ENCODE measurements around the gene BUD13.

The BUD13 gene

DNA sequence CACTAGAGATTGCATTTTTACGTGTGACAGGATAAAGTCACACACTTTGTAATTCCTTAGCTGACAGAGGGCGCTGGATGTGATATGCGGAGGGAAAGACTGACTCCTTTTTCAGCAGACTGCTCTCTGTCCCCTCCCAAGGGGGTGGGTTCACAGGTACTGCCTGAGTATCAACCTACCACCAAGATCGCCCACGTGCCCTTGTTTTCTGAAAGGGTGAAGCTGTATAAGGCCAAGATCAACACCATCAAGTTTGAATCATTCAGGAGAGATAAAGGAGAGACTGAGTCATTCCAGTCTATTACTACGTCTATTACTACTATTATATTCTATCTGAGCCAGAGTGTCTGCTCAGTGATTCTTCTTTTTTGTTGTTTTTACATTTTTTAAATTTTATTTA is 30.7 kb downstream of the BUD13 start:
- DNase-seq: no peak

DNA sequence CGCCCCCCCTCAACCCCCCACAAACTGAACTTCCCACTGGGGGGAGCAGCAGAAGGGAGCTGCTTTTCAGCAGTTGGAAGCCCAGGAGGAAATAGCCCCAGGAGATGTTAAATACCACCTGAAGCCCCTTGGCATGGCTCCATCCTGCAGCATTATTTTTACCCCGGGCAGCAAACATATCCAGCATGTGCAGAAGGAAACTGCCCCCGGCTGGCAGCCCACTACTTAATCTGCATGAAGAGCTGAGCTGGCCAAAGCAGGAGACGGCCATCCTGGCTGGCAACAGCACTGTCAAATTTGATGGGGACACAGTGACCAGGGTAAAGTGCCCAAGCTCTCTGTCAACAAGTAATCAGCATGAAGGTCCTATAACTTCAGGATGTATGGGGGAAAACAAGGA is 32.0 kb downstream of the BUD13 start:
- no peak for DNase-seq

DNA sequence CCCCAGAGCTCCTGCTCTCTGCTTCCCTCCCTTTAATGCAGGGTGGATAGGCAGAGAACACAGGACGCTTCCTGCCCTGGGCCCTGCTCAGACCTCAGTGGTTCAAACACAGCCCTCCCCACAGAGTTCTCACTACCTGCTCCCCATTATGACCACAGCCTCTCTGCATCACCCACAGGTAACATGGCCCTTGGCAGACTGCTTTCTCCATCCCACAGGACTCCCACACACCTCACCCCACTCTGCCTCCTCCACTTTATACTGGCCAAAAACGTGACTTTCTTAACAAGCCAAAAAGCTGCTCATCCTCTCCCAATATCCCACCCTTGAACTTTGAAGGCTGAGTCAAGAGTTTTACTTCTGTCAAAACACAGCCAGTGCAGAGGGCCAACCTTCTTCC is 33.8 kb downstream of the BUD13 start:
- no peak for DNase-seq

DNA sequence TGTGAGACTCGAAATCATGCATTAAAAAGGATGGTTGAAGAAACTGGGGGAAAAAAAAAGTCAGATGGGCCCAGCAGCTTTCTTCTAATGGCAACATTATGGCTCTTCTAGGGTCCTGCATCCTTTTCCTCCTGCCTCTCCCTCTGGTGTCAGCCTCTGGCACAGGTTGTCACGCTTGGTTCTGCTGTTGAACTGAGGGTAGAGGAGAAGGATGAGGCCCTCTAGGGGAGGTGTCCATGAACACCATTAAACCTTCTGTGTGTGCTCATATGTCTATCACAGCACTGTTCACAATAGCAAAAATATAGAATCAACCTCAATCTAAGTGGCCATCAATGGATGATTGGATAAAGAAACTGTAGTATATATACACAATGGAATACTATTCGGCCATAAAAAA is 36.0 kb downstream of the BUD13 start:
- no peak for DNase-seq

DNA sequence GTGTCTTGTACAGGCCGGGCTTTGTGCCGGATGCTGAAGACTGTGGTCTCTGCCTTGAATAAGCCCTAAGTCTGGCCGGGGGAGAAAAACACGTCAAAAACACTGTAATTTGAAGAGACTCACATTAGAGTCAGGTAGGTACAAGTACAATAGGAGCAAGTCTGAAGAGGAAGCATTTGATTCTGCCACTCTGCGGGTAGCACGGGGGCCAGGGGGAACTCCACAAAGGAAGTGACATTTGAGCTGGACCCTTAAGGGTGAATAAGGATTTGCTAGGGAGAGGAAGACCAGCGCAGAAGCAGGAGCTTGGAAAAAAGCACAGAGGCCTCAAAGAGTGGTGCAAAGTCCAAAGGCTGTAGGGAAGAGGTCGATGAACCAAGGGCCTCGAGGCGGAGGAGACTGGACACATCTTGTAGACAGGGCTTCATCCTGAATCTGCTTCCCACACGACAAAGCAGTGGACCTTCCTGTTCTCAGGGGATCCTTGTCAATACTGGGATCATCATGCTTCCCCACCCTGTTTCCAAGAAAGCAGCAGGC is 38.7 kb downstream of the BUD13 start:
- no peak for DNase-seq

DNA sequence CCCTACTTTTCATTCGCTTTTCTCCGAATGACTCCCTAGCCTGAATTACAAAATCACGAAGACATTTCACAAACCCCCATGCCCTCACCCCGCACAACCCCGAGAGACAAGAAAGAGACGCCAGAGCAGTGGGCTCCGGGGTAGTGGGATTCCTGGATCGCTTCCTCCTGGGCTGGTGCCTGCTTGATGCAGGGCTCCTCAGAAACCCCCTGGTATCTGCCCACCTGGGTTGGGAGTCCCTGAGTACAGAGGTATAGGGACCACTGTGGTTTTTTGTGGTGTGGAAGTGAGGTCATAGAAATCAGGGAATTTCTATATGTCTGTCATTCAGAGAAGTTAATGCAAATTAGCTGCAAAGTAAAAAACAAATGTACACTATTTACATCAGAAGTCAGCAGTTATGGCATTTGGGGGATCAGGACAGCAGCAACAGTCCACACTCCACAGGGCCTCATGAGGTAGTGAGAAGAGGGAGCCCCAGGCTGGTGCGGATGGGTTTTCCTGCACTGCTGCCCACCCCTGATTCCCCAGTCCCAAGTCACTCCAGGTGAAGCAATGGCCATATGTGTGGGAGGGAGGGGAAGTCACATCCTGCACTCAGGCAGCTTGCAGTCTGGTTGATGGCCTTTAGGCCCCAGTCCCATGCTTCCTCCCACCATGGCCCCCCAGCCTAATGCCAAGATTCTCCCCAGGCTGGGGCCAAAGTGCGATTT is 39.6 kb downstream of the BUD13 start:
- DNase-seq: no peak

DNA sequence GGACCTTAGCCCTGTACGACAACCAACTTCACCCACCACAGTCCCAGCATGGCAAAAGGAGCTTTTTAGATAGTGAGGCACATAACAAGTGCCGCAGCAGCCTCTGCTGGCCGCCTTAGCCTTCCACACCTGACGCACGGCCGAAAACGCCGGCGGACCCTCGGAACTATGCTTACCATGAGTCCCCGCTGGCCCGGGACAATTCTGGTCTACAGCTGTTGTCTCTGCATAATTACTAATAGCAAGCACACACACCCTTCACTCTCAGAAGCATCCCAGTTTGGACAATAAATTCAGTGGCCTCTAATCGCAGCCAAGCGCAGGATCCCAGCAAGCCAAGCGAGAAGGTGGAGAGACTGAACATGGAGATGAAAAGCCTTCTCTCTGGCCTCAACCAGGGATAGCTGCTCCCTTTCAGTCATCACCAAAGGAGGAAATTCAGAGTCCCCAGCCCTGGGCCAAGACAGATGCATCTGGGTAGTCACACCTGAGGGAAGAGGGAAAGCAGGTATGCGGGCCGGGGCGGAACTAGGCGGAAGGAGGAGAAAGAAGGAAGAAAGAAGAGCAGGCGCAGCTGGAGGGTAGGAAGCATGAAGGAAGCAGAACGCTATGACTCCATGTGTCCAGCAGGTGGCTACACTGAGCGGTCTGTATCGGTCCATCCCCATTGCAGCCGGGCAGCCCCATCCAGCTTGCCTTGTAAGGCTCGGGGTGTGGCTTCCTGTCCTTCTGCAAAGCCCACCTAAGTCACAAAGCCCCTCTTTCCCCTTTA is 40.3 kb downstream of the BUD13 start:
- DNase-seq: peak; percentile 68 to 75

DNA sequence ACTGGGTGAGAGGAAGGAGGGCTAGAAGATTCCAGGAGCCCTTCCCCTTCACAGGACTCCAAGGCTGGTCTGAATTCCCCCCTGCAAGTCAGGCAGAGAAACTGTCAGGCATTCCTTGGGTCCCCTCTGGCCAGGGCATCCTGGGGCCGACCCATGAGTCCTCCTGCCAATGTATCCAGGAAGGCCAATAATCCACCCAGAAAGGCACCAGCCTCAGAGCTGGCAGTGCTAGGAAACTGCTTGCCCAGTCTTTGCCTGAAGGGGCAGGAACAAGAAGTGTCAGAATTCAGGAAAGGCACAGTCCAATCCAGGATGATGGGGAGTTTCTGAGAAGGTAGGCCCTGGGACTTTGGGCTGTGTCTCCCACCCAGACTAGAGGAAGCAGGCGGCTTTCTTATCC is 41.0 kb downstream of the BUD13 start:
- DNase-seq: no peak

DNA sequence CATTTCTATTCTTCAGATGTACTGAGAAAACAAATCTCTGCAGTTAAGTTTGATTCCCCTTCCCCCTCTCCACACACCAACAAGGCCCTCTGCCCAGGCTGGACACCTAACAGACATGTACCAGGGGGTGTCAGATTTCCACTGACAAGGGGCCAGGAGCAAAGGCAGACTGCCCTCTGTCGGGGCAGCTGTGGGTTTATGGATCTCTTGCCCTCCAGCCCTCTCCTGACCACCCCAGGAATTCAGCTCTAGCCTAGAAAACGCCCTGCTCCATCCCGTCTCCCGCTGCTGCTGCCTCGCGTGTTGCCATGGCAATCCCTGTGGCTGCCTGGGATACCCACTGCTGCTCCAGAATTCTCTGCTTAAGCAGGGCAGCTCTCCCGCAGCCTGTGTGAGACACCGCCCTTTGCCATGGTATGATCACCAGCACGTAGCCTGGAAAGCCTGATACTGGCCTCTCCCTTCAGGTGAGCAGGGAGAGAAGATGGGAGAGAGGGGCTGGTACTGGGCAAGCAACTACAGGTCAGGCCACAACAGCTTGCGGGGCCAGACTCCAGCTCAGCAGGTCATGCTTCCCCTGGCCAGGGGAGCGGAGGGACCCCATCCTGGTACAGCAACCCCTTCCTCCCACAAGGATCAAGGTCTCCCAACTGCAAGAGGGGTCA is 41.6 kb downstream of the BUD13 start:
- no peak for DNase-seq

DNA sequence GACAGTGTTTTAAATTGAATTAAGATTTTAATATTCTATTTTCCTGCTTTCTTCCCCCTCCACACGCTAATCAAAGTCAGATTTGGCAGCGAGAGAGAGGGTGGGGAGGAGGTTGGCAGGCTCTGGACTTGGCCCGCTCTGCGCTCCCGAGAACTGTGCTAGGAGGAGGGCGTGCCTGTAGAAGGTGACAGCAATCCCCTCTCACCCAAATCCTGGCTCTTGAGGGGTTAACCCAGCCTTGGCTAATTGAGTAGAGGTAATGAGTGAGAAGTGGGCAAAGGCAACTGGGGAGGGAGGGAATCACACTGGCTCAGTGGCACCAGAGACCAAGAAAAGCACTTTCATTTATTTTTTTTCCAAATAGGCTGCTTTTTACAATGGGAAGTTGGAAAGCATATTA is 42.2 kb downstream of the BUD13 start:
- no peak for DNase-seq

DNA sequence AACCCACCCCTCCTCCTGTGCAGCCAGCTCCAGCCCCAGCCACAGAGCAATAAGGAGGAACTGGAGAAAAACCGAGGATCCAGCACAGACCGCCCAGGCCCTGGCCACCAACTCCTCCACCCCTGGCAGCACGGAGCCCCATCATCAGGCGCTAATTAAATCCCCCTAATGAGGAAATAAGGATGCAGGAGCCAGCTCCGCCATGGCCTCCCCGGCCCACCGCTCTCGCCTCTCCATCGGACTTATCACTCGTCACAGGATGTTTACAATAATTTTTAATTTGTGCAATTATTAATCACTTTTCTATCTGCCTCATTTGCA is 42.6 kb downstream of the BUD13 start:
- DNase-seq: no peak

DNA sequence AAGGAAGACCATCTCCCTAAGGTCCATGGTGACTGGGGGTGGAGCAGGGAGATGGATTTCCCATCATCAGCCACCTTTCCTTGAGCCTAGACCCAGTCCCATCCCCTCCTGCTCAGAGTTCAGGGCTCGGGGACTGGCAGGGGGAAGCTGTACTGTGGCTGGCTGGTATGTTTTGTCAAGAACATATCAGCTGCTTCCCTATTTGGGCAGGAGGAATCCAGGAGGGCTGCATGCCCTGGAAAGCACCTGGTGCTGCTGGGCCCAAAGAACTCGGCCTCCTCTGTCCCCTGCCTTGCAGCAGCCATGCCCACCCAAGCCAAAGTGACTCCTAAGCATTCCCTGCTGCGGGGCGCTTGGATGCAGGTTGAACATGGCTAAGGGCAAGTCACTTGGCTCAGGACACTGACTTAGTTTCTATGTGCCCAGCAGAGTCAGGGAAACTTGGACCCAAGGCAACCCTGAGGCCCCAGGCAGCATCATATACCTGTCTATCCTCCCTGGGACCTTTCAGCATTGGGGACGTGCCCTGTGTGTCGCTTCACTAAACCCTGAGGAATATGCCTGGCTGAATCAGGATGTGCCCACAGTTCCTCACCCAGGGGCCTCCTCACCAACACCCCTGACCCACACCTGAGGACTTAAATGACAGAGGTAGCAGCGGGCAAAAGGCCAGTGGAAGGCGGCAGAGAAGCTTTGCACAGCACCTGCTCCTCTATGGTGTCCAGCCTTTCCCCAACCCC is 43.1 kb downstream of the BUD13 start:
- no peak for DNase-seq

DNA sequence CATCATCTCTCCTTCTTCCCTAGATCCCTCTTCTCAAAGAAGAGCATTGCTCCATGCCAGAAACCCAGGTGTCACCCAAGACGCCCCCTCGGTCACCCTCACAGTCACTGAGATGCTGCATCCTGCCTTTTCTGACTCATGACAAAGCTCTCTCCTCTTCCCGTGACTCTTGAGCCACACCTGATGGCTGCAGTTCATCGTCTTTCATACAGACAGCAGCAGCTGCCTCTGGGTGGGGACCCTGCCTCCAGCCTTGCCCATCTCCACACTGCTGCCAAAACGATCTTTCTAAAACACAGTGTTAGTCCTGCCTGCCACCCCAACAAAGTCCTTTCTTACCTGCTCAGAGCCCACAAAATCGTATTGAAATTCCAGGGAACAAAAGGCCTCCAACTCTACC is 44.8 kb downstream of the BUD13 start:
- DNase-seq: no peak

DNA sequence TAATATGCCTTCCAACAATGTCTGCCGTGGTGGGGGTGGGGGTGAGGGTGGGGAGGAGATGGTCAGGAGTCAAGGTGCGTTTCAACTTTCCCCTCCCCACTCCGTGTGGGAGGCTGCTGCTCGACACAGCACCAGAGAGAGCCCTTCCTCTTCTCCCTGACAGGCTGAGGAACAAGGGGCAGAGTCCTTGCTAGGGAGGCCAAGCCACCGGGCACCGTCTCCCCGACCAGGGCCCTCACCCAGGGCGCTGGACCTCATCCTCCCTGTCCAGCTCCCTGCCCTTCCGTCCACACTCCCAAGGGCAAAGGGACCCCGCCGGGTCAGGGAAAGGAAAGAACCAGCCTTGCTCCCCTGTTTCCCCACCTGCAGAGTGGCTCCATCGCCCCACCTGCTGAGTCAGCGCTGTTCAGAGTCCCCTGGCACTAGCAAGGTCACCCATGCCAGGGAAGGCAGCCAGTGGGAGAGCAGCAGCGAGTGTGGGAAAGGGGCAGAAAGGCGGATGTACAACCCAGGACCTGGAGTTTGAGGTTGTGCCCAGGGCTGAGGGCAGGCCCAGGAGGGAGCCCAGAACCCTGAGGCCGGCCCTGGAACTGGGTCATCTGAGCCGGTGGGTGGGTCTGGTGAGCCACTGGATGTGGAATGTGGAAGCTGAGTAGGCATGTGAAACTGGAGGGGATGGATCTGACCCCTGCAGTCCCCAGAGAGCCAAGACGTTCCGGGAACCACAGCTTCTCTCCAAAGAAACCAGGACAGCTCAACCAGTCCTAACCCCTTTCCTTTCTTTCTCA is 47.2 kb downstream of the BUD13 start:
- no peak for DNase-seq

DNA sequence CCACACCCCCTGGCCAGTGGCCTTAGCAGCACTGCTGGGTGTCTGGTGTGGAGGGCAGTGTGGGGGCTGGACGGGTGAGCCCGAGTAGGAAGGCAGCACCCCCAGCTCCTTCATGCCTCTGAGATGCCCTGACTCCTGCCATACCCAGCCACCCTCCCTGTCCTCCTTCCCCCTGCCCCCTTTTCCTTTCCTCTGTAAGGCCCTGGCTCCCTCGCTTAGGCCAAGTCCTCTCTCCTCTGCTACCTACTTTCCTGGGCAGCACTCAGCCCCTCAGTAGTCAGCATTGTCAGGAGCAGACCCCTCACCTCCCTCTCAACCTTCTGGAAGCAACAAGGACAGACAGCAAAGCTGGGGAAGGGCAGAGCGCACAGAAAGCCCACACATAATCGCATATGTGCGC is 48.0 kb downstream of the BUD13 start:
- no peak for DNase-seq

DNA sequence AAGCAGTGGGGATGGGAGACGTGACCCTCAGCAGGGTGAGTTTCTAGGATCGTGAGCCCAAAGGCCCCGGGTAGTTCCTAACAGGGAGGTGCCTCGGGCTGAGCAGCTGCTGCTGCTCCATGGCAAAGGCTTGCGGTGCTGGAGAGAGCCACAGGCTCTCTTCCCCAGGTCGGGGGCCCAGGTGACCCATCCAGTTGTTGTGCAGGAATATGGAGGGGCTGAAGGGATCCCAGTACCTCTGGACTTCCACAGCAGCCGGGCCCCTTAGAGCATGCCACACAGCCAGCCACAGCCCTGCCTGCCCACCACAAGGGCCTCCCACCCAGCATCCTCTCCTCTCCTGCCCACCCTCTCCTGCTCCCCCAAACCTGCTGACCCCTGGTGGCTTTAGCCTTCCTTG is 49.3 kb downstream of the BUD13 start:
- DNase-seq: no peak

DNA sequence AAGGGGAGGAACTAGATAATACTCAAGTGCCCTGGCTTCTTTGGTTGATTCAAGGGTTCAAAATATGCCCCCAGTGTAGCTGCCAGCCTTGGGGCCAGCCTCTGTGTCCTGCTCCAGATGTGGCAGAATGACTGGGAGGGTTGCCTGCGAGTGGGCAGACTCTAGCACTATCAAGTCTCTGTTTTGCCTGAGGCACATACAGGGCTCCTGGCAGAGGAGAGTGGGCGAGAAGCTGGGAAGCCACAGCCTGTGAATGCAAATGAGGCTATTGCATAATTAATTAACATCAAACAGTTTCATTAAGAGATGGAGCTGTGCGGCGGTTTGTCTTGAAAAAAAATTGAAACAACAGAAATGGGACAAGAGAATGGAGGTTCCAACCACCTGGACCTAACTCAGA is 50.8 kb downstream of the BUD13 start:
- no peak for DNase-seq

DNA sequence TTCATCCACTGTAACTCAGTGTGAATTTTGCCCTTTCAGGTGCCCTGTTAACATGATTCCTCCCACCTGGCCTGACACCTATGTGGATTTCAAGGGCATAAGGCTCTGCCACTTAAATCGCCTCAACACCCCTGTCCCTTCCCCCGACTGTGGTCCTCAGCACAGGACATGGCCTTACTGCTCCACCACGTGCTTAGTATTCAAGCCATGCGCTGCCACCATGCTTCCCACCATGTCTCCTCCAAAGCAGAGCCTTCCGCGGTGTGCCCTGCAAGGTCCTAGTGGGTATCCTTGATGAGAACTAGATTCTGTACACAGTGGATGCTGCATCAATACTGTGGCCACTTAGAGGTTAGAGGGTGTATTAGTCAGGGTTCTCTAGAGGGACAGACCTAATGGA is 51.9 kb downstream of the BUD13 start:
- DNase-seq: no peak

DNA sequence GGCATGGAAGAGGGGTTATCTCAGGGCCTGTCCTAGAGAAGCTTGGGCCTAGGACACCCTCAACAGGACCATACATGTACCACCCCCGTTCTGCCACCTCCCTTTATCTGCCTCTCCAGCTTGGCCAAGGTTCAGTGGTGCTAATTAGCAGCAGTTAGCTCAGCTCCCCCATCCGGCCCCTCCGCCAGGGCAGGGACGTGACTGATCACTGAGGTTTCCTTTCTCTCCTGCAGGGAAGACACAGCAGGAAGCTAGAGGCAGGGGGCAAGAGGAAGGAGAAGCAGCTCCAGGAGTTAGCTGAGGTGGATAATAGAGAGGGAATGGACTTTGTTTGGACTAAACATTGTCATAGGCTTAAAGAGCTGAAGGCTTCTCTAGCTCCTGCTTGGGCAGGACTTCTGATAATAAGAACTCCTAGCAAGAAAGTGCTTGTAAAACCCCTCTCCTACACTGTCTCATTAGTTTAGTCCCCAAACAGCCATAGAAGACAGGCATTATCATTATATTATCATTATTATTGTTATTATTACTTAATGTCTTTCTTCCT is 53.8 kb downstream of the BUD13 start:
- DNase-seq: no peak

DNA sequence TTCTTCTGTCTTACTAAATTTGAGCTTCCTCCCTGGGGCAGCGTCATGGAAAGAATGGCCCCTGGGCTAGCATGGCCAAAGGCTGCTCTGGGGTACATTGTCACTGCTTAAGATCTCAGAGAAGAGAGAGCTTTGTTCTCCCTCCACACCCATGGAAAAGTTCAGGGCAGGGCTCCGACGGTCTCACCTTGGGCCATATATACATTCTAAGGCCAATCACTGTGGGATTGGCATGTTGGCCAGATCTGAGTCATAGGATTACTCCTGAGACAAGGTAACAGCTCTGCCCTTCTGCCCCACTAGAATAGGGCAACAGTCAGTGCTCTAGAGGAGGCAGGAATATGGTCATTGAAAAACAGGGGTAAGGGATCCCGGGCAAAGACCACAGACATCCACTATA is 56.2 kb downstream of the BUD13 start:
- no peak for DNase-seq

DNA sequence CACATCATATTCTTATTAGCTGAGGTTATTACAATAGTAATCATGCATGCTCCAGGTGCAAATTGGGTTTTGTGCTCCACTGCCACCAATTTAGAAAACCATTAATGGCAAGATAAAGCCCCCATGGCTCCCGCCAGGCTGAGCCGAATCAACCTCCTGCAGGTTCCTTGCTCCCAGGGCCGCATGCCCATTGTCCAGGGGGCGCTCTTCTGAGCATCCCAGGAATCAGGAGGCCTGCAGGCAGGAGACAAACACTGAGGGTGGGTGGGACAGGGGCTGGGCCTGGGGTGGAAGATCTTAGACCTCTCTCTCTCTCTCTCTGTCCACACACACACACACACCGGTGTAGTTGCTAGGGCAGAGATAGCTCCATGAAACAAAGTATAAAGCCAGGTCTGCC is 57.4 kb downstream of the BUD13 start:
- no peak for DNase-seq

DNA sequence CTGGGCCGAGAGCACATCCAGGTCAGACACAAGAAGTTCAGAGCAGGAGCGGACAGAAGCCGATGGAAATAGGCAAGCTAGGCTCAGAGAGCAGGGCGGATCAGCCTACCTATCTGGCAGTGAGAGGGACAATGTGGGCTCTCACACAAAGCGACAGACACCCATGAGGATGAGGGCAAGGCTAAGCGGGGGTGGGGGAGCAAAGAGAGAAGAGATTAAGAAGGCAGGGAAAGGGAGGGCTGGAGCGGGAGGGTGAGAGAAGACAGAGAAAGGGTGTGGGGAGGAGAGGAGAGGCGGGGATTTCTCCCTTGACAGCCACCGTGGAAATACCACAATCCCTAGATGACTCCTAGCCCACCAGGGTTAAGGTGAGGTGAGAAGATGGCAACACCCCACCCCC is 57.9 kb downstream of the BUD13 start:
- no peak for DNase-seq
